Uterus (tissue), 2 donors: ENCODE measurements around the gene INSC.

ENCODE experiments used
- CTCF ChIP-seq, 4 experiments: fragments of 200-600 bp in 2 of 4; fragments of 450-650 bp in 2 of 4; sonication (generic) in 2 of 4; IDR thresholded peaks; one replicate each; pipeline ENCODE4 v1.5.1; 2016 to 2019; ENCODE audit warnings: antibody characterized with exemption in 4 of 4, mild to moderate bottlenecking in 2 of 4, moderate library complexity in 1 of 4
- POLR2A ChIP-seq, 2 donors: fragments of 450-650 bp; IDR thresholded peaks; one replicate each; pipeline ENCODE4 v1.6.1; 2016; ENCODE audit warnings: antibody characterized with exemption in 2 of 2, mild to moderate bottlenecking in 1 of 2, moderate library complexity in 1 of 2

- TF ChIP-seq CTCF (IDR thresholded peaks at IDR 0.05) (no peak), POLR2A (IDR thresholded peaks at IDR 0.05) (no peak)
These were observed 102.7 kb downstream of the INSC start for GRCh38 chr11:15217416-15217815.
